NCI-H1930 (cell line): Measurements from ENCODE around the gene B4GALT5.
"Not testable (repeated sequence)": the region's sequence is repeated elsewhere in the genome, so short reads cannot be mapped to it uniquely, and the experiment has no call there.

ENCODE experiments used
- DNase-seq, 2 experiments: peaks; one replicate each; lab custom pipeline; 2025; lab: John Stamatoyannopoulos, UW

B4GALT5 gene

DNA sequence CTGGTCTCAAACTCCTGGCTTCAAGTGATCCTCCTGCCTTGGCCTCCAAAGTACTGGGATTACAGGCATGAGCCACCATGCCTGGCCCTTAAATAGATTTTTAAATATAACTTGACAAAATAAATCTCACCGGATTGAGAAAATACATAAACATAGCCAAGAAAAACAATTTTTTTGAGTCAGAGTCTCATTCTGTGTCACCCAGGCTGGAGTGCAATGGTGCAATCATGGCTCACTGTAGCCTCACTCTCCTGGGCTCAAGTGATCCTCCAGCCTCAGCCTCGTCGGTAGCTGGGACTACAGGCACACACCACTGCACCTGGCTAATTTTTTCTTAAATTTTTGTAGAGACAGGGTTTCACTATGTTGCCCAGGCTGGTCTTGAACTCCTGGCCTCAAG lies 85.4 kb downstream of the B4GALT5 start:
- not testable (repeated sequence) for DNase-seq

DNA sequence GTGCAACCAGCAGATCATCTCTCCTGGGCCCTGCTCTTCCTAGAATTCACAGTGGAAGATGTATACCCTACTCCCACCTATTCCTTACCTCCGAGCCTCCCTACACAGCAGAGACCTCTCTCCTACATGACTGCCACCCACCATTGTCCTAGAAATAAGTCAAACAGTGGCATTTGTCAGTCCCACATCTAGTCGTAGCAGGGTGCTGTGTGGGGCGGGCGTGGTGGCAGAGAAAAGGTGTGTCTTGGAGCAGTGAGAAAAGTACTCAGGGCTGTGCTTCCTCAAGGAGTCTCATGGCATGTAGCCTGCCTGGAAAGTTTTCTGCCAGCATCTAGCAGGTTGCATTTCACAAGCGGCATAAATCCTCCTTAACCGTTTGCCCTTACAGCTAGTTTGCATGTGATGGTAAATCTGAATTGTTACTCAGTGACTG lies 86.3 kb downstream of the B4GALT5 start:
- DNase-seq = no peak

DNA sequence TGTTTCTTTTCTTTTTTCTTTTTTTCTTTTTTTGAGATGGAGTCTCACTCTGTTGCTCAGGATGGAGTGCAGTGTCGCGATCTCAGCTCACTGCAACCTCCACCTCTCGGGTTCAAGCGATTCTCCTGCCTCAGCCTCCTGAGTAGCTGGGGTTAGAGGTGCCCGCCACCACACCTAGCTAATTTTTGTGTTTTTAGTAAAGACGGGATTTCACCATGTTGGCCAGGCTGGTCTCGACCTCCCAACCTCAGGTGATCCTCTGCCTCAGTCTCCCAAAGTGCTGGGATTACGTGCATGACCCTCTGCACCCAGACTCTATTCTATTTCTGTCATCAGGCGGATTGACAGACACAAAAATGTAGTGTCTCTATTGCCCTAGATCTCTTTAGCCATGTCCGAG lies 88.7 kb downstream of the B4GALT5 start:
- not testable (repeated sequence) for DNase-seq

DNA sequence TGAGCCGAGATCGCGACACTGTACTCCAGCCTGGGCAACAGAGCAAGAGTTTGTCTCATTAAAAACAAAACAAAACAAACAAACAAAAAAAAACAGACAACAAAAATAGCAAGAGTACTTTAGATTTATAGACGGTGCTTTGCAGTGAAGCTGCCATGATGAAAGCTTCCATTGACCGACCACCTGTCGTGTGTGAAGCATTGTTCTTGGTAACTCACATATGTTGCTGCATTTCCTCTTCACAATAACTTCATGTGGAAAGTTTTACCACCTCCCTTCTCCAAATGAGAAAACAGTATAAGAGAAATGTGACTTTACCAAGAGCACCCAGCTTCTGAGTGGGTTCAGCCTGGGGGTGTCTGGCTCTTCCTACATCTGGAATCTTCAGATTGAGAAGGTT lies 89.4 kb downstream of the B4GALT5 start:
- DNase-seq = no peak

DNA sequence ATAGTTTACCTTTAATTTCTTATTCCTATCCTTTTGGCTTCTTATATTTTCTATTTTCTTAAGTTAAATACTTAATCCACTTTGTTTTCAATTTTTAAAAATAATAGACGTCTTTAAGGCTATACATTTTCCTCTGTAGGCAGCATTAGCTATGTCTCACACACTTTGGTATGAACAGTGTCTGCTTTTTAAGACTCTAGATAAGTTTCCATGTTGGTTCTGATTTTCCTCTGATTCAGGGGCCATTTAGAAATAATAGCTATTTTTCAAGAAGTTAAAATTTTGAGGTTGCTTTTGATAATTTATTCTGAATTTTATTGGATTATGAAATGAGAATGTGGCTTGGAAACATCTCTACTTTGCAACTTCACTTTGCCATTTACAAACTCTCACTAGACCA lies 91.4 kb downstream of the B4GALT5 start:
- no peak for DNase-seq

DNA sequence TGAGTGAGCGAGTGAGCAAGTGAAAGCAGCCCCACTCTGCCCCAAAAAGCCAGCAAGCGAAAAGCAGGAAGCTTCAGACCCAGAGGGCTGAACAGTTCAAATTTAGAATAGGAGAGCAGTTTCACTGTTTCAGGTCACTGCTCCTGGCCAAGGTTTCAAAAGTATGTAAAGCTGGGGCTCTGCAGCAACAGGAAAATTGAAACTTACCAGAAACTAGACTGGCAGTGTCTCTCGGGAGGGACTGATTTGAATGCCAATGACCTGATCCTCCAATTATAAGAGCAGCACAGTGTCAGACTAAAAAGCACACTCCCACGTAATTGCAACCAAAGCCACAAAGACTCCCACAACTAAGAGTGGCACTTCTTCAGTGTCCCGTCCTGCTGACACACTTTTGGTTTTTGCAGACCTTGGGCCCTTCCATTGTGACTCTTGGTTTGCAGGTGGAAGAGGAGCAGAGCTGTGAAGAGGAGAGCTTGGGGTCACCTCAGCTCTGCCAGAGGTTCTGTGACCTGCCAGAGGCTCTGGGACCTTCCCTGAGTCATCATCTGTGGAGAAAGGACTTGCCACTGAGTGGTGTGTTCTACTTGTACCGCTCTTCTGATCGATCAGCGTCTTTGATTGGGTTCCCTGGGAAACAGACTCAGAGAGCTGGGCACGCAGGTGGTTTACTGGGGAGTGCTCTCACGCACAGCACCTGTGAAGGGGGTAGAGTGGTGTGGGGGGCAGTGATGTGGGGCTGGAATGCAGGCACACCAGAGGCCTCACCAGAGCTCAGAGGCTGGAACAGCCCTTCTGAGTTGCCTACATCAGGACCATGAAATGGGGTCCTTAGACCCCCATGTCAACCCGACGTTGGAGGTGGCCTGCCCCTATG lies 93.1 kb downstream of the B4GALT5 start:
- no peak for DNase-seq

DNA sequence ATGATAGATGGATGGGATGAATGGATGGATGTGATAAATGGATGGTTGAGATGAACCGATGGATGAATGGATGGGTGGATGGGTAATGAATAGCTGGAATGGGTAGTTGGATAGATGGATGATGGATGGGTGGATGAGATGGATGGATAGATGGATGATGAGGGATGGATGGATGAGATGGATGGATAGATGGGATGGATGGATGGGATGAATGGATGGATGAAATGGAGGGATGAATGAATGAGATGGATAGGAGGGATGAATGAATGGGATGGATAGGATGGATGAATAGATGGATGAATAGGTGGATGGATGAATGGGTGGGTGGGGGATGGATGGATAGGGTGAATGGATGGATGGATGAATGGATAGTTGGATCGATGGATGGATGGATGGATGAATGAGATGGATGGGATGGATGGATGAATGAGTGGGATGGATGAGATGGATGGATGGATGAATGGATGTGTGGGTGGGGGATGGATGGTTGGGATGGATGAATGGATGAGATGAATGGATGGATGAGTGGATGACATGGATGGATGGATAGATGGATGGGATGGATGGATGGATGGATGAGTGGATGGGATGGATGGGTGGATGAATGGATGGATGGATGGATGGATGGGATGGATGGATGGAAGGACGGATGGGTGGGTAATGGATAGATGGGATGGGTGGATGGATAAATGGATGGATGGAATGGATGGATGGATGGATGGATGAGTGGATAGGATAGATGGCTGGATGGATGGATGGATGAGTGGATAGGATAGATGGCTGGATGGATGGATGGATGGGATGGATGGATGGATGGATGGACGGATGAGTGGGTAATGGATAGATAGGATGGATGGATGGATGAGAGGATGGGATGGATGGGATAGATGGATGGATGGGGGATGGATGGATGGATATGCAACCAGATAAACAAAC lies 94.3 kb downstream of the B4GALT5 start:
- no peak for DNase-seq

DNA sequence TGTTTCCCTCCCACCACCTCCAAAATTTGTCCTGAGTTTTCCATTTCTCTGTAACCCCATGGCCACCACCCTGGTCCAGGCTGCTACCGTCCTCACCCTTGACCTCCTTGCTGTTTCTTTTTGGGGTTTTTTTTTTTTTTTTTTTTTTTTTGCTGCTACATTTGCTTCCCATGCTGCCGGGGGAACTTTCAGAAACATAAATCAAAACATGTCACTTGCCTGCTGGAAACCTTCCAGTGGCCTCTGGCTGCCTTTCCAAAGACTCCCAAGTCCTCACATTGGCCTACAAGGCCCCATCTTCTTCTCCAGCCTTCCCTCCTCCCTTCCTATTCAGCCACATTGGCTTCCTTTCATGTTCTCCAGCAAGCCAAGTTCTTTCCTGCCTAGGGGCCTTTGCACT lies 95.4 kb downstream of the B4GALT5 start:
- DNase-seq = no peak

DNA sequence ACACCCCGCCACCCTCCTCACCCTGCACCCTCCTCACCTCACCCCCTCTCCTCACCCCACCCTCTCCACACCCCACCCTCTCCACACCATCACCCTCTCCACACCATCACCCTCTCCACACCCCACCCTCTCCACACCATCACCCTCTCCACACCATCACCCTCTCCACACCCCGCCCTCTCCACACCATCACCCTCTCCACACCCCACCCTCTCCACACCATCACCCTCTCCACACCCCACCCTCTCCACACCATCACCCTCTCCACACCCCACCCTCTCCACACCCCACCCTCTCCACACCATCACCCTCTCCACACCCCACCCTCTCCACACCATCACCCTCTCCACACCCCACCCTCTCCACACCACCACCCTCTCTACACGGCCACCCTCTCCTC lies 96.3 kb downstream of the B4GALT5 start:
- DNase-seq = not testable (repeated sequence)

DNA sequence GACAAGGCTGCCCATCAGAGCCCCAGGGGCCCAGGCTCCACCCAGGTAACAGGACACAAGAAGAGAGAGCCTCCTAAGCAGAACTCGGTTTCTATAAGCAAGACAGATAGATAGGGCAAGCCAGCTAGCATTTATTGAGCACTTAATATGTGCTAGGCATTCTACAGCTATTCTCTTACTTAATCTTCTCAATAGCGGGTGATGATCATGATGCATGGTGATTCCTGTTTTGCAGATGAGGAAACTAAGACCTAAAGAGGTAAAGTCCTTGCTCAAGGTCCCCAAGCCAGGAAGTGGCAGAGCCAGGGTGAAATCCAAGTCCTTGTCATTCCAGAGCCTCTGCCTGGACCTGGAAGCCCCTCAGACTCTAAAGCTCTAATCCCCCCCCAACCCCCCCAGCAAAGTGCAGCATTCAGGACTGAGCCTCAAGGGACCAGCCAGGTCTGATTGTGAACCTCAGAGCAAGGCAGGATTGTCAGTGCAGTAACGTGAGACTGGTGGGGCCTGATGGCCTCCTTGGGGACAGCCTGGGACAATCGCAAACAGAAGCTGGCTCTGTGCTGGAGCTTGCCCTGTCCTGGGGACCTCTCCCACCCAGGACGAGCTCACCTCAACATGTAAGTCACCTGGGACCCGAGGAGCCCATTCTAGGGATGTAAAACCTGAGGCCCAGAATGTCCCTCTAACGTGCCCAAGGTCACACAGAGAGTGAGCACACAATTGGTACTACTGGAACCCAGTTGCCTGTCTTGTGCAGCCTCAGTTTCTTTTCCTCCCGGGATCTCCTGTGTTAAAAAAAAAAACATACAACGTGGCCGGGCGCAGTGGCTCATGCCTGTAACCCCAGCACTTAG lies 97.3 kb downstream of the B4GALT5 start:
- no peak for DNase-seq

DNA sequence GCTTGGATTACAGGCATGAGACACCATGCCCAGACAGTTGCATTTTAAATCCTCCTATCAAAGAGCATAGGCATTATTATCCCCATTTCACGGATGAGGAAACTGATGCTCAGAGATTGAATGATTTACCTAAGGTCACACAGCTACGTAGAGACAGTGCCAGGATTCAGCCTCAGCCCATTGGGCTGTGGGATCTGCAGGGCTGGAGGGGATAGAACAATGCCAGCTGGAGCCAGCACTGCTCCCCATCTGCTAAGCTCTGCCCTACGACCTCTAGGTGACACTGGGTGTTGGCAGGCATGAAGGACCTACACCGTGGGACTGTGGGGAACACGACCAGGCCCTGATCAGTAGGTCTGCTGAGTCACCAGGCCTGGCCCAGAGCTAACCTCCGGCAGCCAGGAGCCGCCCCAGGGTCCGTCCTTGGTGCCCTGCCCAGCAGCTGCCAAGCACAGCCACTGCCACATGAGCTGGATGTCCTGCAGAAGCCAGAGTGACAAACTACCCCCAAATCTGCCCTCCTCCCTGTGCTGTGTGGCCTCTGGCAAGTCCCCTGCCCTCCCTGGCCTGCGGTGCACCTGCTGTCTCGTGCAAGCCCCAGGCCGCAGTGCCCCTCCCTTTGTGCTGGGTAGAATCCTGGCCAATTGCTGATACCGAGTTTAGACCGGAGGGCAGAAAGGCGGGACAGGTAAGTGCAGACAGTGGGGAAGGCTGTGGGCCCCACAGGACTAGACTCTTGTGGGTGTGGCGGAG lies 98.1 kb downstream of the B4GALT5 start:
- DNase-seq = no peak

DNA sequence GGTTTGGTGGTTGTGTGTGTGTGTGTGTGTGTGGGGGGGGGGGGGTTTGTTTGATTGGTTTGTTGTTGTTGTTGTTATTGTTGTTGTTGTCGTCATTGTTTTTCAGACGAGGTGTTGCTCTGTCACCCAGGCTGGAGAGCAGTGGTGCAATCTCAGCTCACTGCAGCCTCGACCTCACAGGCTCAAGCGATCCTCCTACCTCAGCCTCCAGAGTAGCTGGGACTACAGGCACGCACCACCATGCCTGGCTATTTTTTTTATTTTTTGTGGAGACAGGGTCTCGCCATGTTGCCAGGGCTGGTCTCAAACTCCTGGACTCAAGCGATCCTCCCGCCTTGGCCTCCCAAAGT lies 98.7 kb downstream of the B4GALT5 start:
- DNase-seq = not testable (repeated sequence)

DNA sequence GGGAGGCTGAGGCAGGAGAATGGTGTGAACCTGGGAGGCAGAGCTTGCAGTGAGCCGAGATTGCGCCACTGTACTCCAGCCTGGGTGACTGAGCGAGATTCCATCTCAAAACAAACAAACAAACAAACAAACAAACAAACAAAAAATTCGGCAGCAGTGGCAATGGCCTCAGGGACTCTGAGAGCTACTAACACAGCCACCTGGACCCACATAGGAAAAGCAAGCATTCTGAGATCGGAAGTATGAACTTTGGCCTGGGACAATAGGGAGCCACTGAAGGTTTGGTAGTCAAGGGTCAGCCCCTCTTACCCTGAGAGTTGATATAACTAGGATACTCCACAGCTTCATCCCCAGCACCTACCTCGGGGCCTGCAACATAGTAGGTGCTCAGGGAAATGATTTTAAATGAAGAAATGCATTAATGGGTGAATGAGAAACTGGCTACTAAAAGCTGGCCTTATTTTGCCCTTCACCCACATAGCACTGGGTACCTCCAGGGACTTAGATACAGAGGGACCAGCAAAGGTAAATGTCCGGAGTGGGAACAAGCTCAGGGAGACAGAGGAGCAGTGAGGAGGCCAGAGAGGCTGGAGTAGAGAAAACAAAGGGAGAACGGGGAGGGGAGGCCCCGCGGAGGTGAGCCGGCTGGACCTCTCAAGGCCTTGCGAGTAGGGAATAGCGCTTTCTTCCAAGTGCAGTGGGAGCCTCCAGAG lies 99.2 kb downstream of the B4GALT5 start:
- DNase-seq = no peak

DNA sequence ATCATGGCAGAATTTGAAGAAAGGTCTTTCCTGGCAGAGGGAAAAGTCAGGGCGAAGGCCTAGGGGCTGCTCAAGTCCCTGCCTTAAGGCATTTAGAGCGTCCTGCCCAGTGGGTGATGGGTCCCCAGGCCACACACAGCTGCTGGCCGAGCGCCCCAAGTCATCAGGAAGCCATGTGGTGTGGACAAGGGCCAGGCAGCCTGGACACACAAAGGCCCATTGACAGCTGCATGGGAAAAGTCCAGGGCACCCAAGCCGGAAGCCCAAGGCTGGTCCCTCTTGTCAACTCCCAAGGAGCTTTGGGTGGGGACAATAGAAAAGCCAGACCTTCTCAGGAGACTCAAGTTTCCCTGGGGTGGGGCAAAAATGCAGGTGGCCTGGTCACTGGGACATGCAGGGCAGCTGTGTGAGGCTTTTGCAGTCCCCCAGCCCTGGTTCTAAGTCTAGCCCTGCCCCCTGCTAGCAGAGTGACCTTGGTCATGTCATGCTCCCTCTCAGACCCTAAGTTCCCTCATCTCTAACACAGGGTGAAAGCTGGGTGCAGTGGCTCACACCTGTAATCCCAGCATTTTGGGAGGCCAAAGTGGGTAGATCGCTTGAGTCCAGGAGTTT lies 101.4 kb downstream of the B4GALT5 start:
- no peak for DNase-seq

DNA sequence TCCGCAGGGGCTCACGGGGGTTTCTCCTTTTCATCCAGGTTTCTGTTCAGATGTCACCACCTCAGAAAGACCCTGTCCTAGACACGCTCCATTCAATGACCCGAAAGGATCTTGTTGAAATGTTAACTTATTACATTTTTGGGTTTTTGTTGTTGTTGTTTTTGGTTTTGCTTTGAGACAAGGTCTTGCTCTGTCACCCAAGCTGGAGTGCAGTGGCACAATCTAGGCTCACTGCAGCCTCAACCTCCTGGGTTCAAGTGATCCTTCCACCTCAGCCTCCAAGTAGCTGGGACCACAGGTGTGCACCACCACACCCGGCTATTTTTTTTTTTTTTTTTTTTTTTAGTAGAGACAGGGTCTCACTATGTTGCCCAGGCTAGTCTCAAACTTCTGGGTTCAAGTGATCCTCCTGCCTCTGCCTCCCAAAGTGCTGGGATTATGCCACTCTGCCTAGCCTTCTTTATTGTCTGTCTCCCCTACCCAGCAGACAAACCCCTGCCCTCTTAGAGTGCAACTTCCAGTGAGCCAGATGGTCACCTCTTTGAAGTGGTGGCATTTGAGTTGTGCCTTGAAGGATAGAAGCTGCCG lies 102.0 kb downstream of the B4GALT5 start:
- not testable (repeated sequence) for DNase-seq

DNA sequence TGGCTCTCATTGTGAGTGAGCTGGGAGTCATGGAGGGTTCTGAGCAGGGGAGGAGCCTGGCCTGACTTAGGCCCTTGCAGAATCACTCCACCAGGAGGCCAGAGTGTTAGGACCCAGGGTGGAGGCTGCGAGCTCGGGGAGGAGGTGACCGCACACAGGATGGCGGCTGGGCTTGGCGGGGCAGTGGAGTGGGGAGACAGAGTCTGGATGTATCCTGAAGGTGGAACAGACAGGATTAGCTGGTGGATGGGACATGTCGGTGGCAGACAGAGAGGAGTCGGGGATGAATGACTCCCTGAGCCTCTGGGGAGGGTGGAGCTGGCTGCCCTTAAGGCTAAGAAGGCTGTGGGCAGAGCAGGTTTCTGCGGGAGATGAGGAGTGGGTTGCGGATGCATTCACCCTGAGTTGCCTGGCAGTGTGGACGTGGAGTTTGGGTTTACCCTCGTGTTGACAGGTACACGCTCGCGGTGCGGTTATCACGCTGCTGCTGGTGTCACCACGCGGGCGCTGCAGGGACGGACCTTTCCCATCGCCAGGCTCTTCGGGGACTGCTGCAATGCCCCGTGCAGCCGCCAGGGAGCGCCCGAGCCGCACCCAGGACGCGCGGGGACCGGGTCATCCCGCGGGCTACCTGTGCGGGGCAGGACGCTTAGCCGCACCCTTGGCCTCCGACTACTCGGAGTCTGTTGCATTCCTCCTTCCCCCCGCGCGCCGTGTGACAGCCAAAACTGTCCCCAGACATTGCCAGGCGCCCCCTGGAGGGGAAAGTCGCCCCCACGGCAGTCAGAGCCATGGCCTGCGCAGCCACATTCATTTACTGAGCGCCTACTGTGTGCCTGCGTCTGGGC lies 102.8 kb downstream of the B4GALT5 start:
- DNase-seq = peak; percentile 69 to 80

DNA sequence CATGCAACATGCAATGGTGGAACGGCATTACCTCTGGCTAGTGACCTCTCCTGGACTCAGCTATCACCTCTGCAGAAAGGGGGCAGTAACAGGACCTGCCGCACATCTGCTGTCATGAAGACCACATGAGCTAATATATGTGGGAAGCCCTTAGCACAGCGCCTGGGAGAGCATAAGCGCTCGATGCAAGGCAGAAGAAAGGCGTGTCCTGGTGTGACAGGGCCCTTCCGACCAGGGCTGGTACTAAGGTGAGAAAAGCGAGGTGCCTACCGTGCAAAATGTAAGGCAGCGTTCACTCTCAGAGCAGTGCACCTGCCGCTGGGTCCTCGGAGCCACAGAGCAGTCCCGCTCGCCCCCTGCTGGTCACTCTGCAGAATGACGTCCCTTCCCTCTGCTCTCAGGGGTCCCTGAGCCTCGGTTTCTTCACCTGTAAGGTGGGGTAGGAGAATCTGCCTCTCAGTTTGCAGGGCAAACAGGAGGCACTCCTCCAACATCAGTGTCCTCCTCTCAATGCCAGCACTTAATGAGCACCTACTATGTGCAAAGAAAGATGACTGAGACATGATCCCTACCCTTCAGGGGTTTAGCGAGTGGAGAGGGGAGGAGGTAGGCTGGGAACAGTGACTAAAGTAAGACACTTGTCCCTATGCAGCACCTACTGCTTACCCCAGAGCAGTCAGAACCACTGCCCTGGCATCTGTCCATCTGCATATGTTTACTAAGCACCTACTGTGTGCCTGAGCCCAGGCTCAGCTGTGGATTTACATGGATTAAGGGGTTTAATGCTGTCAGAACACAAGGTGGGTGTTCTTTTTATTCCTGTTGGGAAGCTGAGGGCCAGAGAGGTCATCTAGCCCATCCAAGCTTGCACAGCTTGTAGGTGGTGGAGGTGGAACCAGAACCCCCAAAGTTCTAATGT lies 104.7 kb downstream of the B4GALT5 start:
- DNase-seq = peak; percentile 70 to 72

DNA sequence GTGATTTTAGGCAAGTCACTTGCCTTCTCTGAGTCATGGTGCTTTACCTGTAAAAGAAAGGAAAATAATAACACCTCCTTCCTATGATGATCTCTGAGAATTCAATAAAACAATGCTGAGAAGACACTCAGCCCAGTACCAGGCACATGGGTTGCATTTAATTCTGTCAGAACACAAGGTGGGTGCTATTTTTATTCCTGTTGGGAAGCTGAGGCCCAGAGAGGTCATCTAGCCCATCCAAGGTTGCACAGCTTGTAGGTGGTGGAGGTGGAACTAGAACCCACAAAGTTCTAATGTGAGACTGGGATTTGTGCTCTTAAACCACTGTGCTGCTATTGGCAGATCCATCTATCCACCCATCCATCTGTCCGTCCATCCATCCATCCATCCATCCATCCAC lies 106.1 kb downstream of the B4GALT5 start:
- DNase-seq = no peak
